ENCODE measurements around the gene GIPR.
A peak's percentile ranks its signal among the peaks of the same experiment; 100 is the strongest.
"Not testable (repeated sequence)": the region's sequence is repeated elsewhere in the genome, so short reads cannot be mapped to it uniquely, and the experiment has no call there.

The GIPR gene

DNA sequence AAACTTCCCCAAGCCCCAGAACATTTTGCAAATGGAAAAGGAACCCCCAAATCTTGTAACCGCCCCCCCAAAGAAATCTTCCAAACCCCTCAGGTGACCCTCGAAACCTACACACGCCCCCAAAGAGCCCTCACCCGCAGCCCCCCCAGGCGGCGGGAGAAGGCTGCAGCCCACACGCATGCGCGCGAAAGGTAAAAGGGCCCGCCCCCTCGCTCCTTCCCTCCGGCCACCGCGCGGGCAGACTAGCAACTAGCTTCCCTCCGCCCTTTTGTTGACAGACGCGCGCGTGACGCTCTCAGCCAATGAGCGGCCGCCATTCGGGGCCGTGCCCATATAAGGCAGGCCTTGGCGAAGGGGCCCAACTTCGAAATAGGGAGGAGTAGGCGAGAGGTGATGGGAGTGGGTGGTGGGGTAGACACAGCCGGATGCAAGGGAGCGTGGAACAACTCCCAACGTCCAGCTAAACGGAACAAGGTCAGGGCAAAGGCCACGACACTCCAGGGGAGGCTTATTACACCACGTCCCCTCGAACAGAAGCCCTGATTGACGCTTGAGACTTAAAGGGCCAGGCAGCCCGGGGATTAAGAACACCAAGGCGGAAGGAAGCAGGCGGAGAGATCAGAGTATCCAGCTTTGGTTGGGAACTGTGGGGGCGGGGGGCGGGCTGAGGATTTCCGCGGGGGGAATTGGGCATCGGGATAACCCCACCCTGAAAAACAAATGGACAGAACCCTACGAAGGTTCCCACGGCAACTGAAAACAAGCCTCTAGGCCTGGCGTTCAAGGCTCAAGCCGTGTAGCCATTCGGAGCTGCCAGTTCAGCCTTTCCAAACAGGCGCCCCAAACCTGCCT, 49.3 kb downstream of the GIPR start:
- Histone ChIP-seq H3K4me1 (ENCODE audit: control insufficient read depth in 1 of 2, insufficient read depth in 1 of 2, low read depth in 1 of 2, low read length in 1 of 2) (peaks cover 26 to 32% of the 10 kb centered on the region in 2 experiments), H3K4me3 (ENCODE audit: low read depth in 1 of 2, low read length in 1 of 2) (peak overlapping the region; percentile 74 to 83), H3K27me3 (no peaks in the 10 kb centered on the region), H3K27ac (peak overlapping the region; percentile 97), H3K36me3 (peaks cover 16% of the 10 kb centered on the region), H3K9me3 (no peaks in the 10 kb centered on the region)
- TF ChIP-seq, protein P1, sequence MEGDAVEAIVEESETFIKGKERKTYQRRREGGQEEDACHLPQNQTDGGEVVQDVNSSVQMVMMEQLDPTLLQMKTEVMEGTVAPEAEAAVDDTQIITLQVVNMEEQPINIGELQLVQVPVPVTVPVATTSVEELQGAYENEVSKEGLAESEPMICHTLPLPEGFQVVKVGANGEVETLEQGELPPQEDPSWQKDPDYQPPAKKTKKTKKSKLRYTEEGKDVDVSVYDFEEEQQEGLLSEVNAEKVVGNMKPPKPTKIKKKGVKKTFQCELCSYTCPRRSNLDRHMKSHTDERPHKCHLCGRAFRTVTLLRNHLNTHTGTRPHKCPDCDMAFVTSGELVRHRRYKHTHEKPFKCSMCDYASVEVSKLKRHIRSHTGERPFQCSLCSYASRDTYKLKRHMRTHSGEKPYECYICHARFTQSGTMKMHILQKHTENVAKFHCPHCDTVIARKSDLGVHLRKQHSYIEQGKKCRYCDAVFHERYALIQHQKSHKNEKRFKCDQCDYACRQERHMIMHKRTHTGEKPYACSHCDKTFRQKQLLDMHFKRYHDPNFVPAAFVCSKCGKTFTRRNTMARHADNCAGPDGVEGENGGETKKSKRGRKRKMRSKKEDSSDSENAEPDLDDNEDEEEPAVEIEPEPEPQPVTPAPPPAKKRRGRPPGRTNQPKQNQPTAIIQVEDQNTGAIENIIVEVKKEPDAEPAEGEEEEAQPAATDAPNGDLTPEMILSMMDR (IDR thresholded peaks at IDR 0.05) = peak; percentile 76

DNA sequence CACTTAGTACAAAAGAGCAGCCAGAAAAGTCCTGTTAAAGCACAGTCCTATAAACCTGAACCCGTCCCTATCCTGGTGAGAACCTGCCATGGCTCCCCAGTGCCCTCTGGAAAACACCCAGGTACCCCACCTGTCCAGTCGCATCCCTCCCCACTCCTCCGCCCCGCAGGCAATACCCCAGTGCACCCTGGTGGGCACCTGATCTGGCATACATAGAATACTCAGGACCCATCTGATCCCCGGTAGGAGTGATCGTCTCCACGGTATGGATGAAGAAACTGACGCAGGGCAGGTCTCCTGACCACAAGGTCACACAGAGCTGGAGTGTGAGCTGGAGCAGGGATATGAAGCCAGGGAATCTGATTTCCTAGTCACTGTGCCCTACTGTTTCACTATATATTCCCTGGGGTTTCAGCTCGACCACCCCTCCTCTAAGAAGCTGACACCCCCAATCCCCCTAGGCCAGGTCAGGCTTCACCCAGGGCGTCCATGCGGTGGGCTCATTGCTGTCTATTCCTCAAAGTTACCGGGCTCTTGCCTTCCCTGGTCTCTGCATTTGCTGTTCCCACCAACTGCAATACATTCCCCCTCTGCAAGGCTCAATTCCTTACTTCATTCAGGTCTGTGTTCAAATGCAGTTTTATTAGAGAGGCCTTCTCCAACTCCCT, 50.1 kb downstream of the GIPR start:
- Histone ChIP-seq H3K9me3 (no peaks in the 10 kb centered on the region), H3K4me1 (ENCODE audit: control insufficient read depth in 1 of 2, insufficient read depth in 1 of 2, low read depth in 1 of 2, low read length in 1 of 2) (peaks cover 26 to 32% of the 10 kb centered on the region in 2 experiments), H3K27ac (peak overlapping the region; percentile 97), H3K4me3 (ENCODE audit: low read depth in 1 of 2, low read length in 1 of 2) (peak overlapping the region; percentile 74 to 83), H3K36me3 (peaks cover 13% of the 10 kb centered on the region), H3K27me3 (no peaks in the 10 kb centered on the region)
- TF ChIP-seq, protein P1 (IDR thresholded peaks at IDR 0.05) = no peak

DNA sequence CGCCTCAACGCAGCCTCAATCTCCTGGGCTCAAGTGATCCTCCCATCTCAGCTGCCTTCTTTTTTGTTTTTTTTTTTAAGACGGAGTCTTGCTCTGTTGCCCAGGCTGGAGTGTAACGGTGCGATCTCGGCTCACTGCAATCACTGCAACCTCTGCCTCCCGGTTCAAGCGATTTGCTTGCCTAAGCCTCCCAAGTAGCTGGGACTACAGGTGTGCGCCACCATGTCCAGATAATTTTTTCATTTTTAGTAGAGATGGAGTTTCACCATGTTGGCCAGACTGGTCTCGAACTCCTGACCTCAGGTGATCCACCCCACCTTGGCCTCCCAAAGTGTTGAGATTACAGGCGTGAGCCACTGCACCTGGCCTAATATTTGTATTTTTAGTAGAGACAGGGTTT, 52.0 kb downstream of the GIPR start:
- Histone ChIP-seq H3K27ac (peak overlapping the region; percentile 62), H3K4me1 (ENCODE audit: control insufficient read depth in 1 of 2, insufficient read depth in 1 of 2, low read depth in 1 of 2, low read length in 1 of 2) (peaks cover 26 to 32% of the 10 kb centered on the region in 2 experiments), H3K36me3 (peaks cover 16% of the 10 kb centered on the region)
- not testable (repeated sequence) for H3K9me3 ChIP-seq; H3K27me3 ChIP-seq; H3K4me3 ChIP-seq (ENCODE audit: low read depth in 1 of 2, low read length in 1 of 2)

DNA sequence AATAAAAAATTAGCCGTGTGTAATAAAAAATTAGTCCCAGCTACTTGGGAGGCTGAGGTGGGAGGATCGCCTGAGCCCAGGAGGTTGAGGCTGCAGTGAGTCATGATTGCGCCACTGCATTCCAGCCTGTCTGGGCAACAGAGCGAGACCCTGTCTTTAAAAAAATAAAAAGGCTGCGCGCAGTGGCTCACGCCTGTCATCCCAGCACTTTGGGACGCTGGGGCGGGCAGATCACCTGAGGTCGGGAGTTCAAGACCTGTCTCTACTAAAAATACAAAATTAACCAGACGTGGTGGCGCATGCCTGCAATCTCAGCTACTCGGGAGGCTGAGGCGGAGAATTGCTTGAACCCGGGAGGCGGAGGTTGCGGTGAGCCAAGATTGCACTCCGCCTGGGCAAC, 60.7 kb downstream of the GIPR start:
- H3K9me3 ChIP-seq; H3K4me3 ChIP-seq (ENCODE audit: low read depth in 1 of 2, low read length in 1 of 2); H3K27ac ChIP-seq; H3K27me3 ChIP-seq: not testable (repeated sequence)
- H3K36me3 ChIP-seq = peaks cover 10% of the 10 kb centered on the region
- H3K4me1 ChIP-seq (ENCODE audit: control insufficient read depth in 1 of 2, insufficient read depth in 1 of 2, low read depth in 1 of 2, low read length in 1 of 2) = peaks cover 16 to 18% of the 10 kb centered on the region in 2 experiments

DNA sequence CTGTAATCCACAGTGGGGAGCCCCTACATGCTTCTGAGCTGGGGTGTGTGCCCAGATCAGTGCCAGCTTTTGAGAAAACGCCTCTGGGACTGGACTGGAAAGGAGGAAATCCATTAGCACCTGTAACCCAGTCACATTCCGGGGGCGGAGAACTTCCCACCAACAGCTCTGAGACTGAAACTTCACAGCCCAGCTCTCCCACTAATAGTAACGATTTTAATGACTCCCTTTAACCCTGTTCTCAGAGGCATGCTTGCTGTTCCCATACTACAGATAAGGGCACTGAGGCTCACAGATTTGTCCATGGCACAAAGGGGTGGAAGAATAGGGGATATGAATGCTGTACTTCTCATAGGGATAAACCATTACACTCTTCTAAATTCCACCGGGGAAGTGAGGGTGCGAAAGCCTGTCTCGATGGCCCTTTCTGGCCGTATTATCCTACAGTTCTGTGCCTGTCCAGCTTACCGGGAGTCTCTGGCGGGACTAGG, 61.8 kb downstream of the GIPR start:
- Histone ChIP-seq H3K27ac (peak overlapping the region; percentile 68), H3K4me3 (ENCODE audit: low read depth in 1 of 2, low read length in 1 of 2) (peak overlapping the region; percentile 67 to 88), H3K9me3 (no peaks in the 10 kb centered on the region), H3K27me3 (no peaks in the 10 kb centered on the region), H3K36me3 (peaks cover 10% of the 10 kb centered on the region), H3K4me1 (ENCODE audit: control insufficient read depth in 1 of 2, insufficient read depth in 1 of 2, low read depth in 1 of 2, low read length in 1 of 2) (peaks cover 16 to 18% of the 10 kb centered on the region in 2 experiments)
- TF ChIP-seq, protein P1 (IDR thresholded peaks at IDR 0.05) = no peak

DNA sequence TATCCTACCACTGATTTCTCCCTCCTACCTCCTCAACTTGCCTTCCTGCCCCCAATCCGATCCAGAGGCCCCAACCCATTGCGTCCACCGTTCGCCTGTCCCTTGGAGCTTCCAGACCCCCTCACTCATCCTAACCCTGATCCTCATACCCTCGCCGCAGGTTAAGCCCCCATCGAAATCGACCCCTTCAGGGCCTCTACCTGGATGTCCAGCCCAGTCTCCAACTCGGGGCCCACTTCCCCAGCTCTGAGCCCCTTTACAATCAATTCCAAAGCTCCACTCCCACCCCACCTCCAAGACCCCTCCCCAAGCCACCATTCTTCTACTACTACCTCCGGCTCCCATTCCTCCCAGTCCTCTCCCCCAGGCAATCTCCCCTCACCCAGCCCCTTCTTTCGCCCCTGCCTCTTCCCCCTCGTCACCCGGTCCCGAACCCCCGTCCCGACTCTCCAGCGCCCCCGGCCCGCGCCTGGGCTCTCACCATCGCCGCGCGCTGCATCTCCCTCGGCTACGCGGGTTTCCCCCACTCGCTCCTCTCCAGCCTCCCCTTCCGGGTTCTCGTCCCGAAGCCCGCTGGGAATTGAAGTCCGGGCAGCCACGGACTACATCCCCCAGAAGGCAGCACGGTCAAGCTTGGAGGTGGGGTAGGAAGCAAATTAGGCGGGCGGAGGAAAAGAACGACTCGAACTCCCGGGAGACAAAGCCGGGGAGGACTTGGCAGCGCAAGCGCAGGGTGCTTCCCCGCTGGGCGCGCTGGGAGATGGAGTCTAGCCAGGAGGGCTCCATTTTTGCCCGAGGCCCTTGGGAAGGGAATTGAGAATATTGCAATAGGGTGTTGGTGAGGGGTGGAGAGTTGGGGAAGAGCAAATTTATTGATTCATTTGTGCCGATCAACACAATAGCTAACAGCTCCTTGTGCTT, 62.6 kb downstream of the GIPR start, which contains the start of gene FBXO46:
Gene FBXO46, minus strand, starts transcription at position 529 of the 921 bp plus-strand sequence. CDS start 17,401 bp downstream, outside the sequence.
- peak within 1 kb of the TSS; percentile 67 to 88 for H3K4me3 ChIP-seq (ENCODE audit: low read depth in 1 of 2, low read length in 1 of 2)
- H3K4me1 ChIP-seq (ENCODE audit: control insufficient read depth in 1 of 2, insufficient read depth in 1 of 2, low read depth in 1 of 2, low read length in 1 of 2) = peaks cover 16 to 18% of the 10 kb centered on the region in 2 experiments
- H3K9me3 ChIP-seq = no peaks in the 10 kb centered on the region
- H3K27me3 ChIP-seq = peaks cover 7% of the 10 kb centered on the region
- H3K27ac ChIP-seq = peak within 1 kb of the TSS; percentile 68
- peaks cover 6% of the 10 kb centered on the region for H3K36me3 ChIP-seq
- TF ChIP-seq, protein P1 (IDR thresholded peaks at IDR 0.05) = peak; percentile 20

All from neutrophil (primary cell).